Kidney (tissue), 14 donors: ENCODE results near the gene GPR179. TPM values are rescaled to one million over a fixed set of nuclear protein-coding genes. Genes with fewer than 3 reads are reported as not detected.

ENCODE experiments used
- DNase-seq, 5 donors: peaks; one replicate each; pipeline ENCODE4 v3.0.0-alpha.2; 2013 to 2020
- FAIRE-seq: peaks from 2 replicates; lab custom pipeline; 2012; peaks lifted over from hg19 to GRCh38; lab: Jason Lieb, UNC
- H3K27ac ChIP-seq, 2 donors: one replicate each; pipeline ENCODE4 v1.7.0; 2013; ENCODE audit warnings: low read depth in 2 of 2, low read length in 2 of 2, inconsistent platforms in 1 of 2
- H3K27me3 ChIP-seq: one replicate; pipeline ENCODE4 v1.7.1; 2013; ENCODE audit warnings: low read length, inconsistent platforms; ENCODE audit not compliant: control insufficient read depth, insufficient read depth
- H3K36me3 ChIP-seq, 3 donors: one replicate each; pipeline versions ENCODE4 v1.7.0 to v1.7.1; 2013; ENCODE audit warnings: low read length in 3 of 3, control low read depth in 1 of 3, inconsistent platforms in 1 of 3; ENCODE audit not compliant: insufficient read depth in 3 of 3, control insufficient read depth in 2 of 3
- H3K4me1 ChIP-seq, 3 donors: one replicate each; pipeline versions ENCODE4 v1.7.0 to v1.7.1; 2013; ENCODE audit warnings: low read length in 3 of 3, inconsistent platforms in 1 of 3, low read depth in 1 of 3; ENCODE audit not compliant: control insufficient read depth in 2 of 3, insufficient read depth in 2 of 3
- H3K4me3 ChIP-seq, 3 donors: one replicate each; pipeline versions ENCODE4 v1.7.0 to v1.8.1; 2013; ENCODE audit warnings: low read length in 3 of 3, control low read depth in 1 of 3, inconsistent platforms in 1 of 3
- H3K9ac ChIP-seq, 3 donors: one replicate each; pipeline versions ENCODE4 v1.7.0 to v1.7.1; 2013; ENCODE audit warnings: low read length in 3 of 3, control low read depth in 1 of 3, inconsistent platforms in 1 of 3
- H3K9me3 ChIP-seq, 3 donors: one replicate each; pipeline versions ENCODE4 v1.7.0 to v1.7.1; 2013; ENCODE audit warnings: low read length in 3 of 3, control low read depth in 1 of 3, inconsistent platforms in 1 of 3; ENCODE audit not compliant: control insufficient read depth in 2 of 3, insufficient read depth in 1 of 3
- intact Hi-C: fragments of 100-400 bp; cut with DNase I; formaldehyde crosslinking; loops from one replicate; pipeline ENCODE4 v1.11.1; 2022
- polyA plus RNA-seq: library from polyadenylated mRNA; stranded (reverse); fragments of 350-450 nt; fragmentation: Illumina TruSeq; extraction: RNeasy Lipid Tissue Mini Kit (QIAGEN cat#74804); gene quantifications from one replicate; pipeline ENCODE4 v1.2.3, GENCODE V29; 2014; ENCODE audit warnings: low read depth, low replicate concordance; ENCODE audit not compliant: insufficient read depth
- total RNA-seq: library from RNA; stranded (reverse); fragmentation: NEBNext Ultra II Directional; extraction: Animal tissue kit (Norgen Biotek cat#: 25700); gene quantifications from one replicate; pipeline ENCODE4 v1.2.1, GENCODE V29; 2021
- TF ChIP-seq, protein P1 (sequence below): IDR thresholded peaks from 3 replicates; pipeline ENCODE4 v1.5.1; 2012; ENCODE audit warnings: mild to moderate bottlenecking, moderate library complexity, borderline replicate concordance; ENCODE audit not compliant: insufficient read depth; ENCODE audit errors: extremely low read depth
- donor health status: control.
- donor health status: control.
- donor health status: control.
- donor health status: control.
- donor health status: control.
- donor health status: DM: yes; HTN: yes; CAD: no.
- donor health status: Normal renal cell carcinoma (clear cell type).

GPR179 gene
- total and polyA plus RNA-seq, 2 donors from 2014 or later: not detected

DNA sequence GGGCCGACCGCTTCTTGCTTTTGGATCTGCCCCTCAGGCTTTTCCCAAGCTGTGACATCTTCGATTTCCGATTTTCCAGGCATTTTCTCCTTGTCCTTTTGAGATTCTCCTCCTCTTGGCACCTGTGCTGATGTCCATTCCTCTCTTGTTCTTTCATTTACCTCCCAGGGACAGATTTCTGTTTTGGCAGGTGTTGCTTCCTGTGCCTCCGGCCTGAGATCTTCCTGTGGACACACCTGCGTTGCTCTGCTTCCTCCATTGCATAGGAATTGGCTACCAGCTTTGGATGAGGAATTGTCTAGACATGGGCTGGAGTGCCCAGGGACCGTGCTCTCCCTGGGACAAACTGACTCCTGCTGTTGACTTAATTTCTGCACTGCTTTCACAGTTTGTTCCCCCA is 15.1 kb downstream of the GPR179 start:
- intact Hi-C loops: no loop called here
- no peak overlapping the region for H3K4me3 ChIP-seq
- no peaks in the 10 kb centered on the region for H3K27me3 ChIP-seq
- H3K27ac ChIP-seq: no peak overlapping the region
- no peak for FAIRE-seq
- no peaks in the 10 kb centered on the region for H3K36me3 ChIP-seq
- TF ChIP-seq, protein P1, sequence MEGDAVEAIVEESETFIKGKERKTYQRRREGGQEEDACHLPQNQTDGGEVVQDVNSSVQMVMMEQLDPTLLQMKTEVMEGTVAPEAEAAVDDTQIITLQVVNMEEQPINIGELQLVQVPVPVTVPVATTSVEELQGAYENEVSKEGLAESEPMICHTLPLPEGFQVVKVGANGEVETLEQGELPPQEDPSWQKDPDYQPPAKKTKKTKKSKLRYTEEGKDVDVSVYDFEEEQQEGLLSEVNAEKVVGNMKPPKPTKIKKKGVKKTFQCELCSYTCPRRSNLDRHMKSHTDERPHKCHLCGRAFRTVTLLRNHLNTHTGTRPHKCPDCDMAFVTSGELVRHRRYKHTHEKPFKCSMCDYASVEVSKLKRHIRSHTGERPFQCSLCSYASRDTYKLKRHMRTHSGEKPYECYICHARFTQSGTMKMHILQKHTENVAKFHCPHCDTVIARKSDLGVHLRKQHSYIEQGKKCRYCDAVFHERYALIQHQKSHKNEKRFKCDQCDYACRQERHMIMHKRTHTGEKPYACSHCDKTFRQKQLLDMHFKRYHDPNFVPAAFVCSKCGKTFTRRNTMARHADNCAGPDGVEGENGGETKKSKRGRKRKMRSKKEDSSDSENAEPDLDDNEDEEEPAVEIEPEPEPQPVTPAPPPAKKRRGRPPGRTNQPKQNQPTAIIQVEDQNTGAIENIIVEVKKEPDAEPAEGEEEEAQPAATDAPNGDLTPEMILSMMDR: no peak
- no peak for DNase-seq
- peaks cover 0 to 4% (median 0%) of the 10 kb centered on the region in 3 donors for H3K4me1 ChIP-seq
- no peaks in the 10 kb centered on the region for H3K9me3 ChIP-seq
- H3K9ac ChIP-seq: no peak overlapping the region

DNA sequence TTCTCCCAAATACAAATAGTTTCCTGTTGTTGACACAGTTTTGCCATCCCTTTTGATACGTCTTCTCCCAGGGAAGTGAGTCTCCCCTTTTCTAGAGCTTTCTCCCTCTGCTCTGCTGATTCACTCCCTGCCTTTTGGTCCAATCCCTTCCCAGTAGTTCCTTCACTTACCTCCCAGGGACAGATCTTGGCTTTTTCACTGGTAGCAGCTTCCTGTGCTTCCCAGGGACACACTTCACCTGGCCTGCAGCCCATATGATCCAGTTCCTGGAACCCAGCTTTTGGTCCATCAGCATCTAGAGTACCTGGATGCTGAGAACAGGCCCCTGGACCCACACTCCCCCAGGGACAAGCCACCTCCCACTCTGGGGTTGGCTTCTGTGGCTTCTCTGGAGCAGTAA is 15.8 kb downstream of the GPR179 start:
- TF ChIP-seq, protein P1: no peak
- Histone ChIP-seq H3K36me3 (peaks cover 0 to 5% (median 0%) of the 10 kb centered on the region in 3 donors), H3K27me3 (no peaks in the 10 kb centered on the region), H3K4me1 (peaks cover 0 to 4% (median 0%) of the 10 kb centered on the region in 3 donors), H3K9me3 (no peaks in the 10 kb centered on the region), H3K27ac (no peak overlapping the region), H3K4me3 (no peak overlapping the region), H3K9ac (no peak overlapping the region)
- DNase-seq: no peak
- intact Hi-C loops: no loop called here
- no peak for FAIRE-seq

DNA sequence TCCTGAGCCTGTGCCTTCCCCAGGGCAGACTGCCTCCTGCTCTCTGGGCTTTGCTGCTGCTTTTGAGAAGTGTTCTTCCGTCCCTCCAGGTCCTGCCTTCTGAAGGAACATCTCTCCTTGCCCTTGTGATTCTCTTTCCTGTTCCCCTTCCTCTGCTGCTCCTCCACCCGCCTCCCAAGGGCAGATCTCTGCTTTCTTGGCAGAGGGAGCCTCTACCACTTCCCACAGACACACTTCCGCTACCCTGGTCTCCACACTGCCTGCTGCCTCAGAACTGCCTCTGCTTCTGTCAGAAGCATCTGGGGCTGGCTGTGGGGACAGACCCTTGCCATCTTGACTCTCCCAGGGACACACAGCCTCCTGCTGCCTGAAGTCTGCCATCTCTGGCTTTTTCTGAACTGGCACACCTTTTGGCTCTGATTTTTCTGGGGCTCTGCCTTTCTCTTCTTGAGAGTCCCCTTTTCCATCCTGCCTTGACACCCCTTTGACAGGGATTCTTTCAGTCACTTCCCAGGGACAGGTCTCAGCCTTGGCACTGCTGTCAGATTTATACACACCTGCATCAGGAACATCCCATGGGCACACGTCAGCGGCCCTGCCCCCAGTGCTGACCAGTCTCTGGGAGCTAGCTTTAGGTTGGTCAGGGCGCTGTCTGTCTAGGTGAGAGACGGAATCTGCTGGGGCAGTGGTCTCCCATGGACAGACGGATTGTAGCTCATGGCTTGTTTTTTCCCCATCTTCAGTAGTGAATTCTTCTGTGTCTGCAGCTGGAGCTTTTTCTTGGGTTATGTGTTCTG is 16.6 kb downstream of the GPR179 start:
- H3K27ac ChIP-seq: no peak overlapping the region
- DNase-seq: peak in 1 of 5 donors; percentile 15
- peaks cover 0 to 6% (median 4%) of the 10 kb centered on the region in 3 donors for H3K36me3 ChIP-seq
- no peak overlapping the region for H3K4me3 ChIP-seq
- intact Hi-C loops: no loop called here
- peaks cover 0 to 4% (median 0%) of the 10 kb centered on the region in 3 donors for H3K4me1 ChIP-seq
- H3K27me3 ChIP-seq: no peaks in the 10 kb centered on the region
- H3K9me3 ChIP-seq: no peaks in the 10 kb centered on the region
- no peak overlapping the region for H3K9ac ChIP-seq
- FAIRE-seq: no peak
- TF ChIP-seq, protein P1: no peak
